ENCODE measurements around the gene USPL1. TPM values are rescaled to one million over a fixed set of nuclear protein-coding genes. Genes with fewer than 3 reads are reported as not detected.
A peak's percentile ranks its signal among the peaks of the same experiment; 100 is the strongest.

USPL1 gene
- total RNA-seq, result 10 to 100 TPM; 14.2 to 18.4 (median 15.6) TPM

DNA sequence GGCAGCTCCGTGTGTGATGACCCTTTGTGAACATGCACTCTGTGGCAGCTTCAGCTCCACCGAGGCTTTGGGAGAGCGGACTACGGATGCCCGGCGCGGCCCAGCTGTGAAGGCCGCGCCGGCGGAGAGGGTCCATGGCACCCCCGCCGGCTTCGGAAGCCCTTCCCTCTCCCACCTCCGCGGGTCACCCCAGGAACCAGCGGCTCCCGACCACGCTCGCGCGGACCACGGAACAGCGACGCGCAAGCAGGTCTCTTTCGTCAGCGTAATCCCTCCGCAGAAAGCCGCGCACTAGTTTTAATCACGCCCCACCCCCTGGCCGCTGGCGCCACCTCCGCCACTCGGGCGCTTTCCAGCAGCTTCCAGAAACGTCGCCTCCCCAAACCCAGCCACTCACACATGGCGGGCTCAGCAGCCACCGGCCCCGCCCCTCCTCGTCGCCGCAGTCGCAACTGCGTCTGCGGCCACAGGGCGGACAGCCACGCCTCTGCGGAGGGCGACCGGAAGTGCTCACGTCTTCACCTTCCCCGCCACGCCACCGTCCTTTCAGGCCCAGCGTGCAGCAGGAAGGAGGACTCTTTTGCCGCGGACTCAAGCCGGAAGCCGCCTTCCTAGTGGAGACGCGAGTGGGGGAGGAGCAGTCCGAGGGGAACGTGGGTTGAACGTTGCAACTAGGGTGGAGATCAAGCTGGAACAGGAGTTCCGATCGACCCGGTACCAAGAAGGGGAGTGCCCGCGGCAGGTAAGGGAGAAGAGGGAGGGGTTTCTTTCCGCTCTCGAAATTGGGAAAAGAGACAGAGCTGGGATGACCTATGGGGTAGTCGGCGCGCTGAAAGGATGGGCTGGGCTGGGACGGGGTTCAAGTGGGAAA, at the start of gene USPL1:
Gene USPL1, plus strand, starts transcription at position 606 of the 871 bp plus-strand sequence. CDS start 3,221 bp downstream, outside the sequence.
- peaks cover 0 to 9% of the 10 kb centered on the region in 2 donors for H3K36me3 ChIP-seq
- intact Hi-C loops (cut with DNase I; ENCODE audit: low total_unique reads), result loop anchor here (1.0 to 5.0 kb wide), 9 partner anchors 57 to 768 kb away; partner anchors contain the start of genes HSPH1, KATNAL1 and UBE2L5
- H3K9me3 ChIP-seq, result no peaks in the 10 kb centered on the region
- DNase-seq (peak; percentile 96 to 98), ATAC-seq (peak; percentile 84 to 87)
- peaks cover 33 to 40% of the 10 kb centered on the region in 2 donors for H3K4me1 ChIP-seq
- H3K4me3 ChIP-seq, result peak within 1 kb of the TSS; percentile 81 to 91 (median 86)
- H3K27ac ChIP-seq, result peak within 1 kb of the TSS; percentile 91 to 100 (median 98)
- in situ Hi-C loops (cut with MboI; ENCODE audit: low sequenced_read_pairs in 4 of 4), result loop anchor here (10.0 to 25.0 kb wide), 4 partner anchors 153 to 773 kb away; partner anchors contain the start of genes HMGB1 (in 4 of the 4) and HSPH1 (in 1 of the 4)
- no peaks in the 10 kb centered on the region for H3K27me3 ChIP-seq
- TF ChIP-seq, protein P1, sequence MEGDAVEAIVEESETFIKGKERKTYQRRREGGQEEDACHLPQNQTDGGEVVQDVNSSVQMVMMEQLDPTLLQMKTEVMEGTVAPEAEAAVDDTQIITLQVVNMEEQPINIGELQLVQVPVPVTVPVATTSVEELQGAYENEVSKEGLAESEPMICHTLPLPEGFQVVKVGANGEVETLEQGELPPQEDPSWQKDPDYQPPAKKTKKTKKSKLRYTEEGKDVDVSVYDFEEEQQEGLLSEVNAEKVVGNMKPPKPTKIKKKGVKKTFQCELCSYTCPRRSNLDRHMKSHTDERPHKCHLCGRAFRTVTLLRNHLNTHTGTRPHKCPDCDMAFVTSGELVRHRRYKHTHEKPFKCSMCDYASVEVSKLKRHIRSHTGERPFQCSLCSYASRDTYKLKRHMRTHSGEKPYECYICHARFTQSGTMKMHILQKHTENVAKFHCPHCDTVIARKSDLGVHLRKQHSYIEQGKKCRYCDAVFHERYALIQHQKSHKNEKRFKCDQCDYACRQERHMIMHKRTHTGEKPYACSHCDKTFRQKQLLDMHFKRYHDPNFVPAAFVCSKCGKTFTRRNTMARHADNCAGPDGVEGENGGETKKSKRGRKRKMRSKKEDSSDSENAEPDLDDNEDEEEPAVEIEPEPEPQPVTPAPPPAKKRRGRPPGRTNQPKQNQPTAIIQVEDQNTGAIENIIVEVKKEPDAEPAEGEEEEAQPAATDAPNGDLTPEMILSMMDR (IDR thresholded peaks at IDR 0.05 in 4 of 5, conservative IDR thresholded peaks at IDR 0.05 in 1 of 5), result peak; percentile 34 to 63 (median 51)
- TF ChIP-seq POLR2A (IDR thresholded peaks at IDR 0.05), result peak; percentile 93 to 96

DNA sequence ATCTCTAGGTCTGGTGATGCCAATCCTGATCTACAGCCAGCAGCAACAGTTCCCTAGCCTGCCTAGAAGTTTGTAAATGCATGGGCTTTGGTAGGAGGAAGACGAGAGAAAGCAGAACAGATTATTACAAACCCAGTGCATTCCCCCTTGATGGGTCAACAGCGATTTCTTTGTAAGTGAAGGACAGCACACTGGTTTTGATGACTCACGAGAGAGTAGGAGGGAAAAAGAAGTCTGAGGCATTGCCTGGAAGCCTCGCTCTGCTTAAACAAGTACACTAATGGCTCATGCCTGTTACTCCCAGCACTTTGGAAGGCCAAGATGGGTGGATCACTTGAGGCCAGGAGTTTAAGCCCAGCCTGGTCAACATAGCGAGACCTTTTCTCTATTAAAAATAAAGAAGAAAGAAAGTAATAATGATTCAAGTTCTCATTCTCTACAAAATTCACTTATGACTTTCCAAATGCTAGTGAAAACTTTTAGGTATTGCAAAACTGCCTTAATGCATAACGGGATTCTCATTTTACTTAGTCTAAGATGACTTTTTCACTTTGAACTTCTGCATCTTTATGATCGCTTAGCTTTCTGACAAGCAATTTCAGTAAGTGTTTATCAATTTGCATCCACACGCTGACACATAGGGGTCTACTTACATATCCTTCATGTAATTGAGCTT, 47.7 kb upstream of the USPL1 start:
- Histone ChIP-seq H3K27ac (no peak overlapping the region), H3K36me3 (no peaks in the 10 kb centered on the region), H3K9me3 (no peaks in the 10 kb centered on the region), H3K27me3 (no peaks in the 10 kb centered on the region), H3K4me1 (no peaks in the 10 kb centered on the region), H3K4me3 (no peak overlapping the region)
- in situ Hi-C loops (cut with MboI; ENCODE audit: low sequenced_read_pairs in 4 of 4) (no loop called here), intact Hi-C loops (cut with DNase I; ENCODE audit: low total_unique reads) (no loop called here)
- ATAC-seq (peak; percentile 62 to 70), DNase-seq (peak in 1 of 2 donors; percentile 17)
- TF ChIP-seq, protein P1 (IDR thresholded peaks at IDR 0.05 in 4 of 5, conservative IDR thresholded peaks at IDR 0.05 in 1 of 5), result no peak
- TF ChIP-seq POLR2A (IDR thresholded peaks at IDR 0.05), result no peak

DNA sequence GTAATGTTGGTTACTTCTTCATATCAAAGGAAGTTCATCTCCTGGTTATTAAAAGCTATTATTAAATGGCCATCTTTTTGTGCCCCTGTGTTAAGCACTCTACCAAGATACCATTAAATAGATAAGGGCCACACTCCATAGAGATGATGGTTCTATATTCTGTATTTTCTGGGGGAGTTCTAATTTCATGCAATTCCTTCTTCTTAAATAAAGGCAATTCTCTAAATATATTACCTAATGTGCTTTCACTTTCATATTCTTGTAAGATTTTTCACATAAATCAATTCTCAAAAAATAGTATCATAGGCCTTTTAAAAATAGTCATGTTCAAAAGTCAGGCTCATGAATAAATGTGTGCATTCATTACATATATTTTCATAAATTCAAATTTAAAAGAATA, 47.0 kb upstream of the USPL1 start:
- Histone ChIP-seq H3K27ac (no peak overlapping the region), H3K4me1 (no peaks in the 10 kb centered on the region), H3K36me3 (no peaks in the 10 kb centered on the region), H3K9me3 (no peaks in the 10 kb centered on the region), H3K27me3 (no peaks in the 10 kb centered on the region), H3K4me3 (no peak overlapping the region)
- TF ChIP-seq POLR2A (IDR thresholded peaks at IDR 0.05), result no peak
- TF ChIP-seq, protein P1 (IDR thresholded peaks at IDR 0.05 in 4 of 5, conservative IDR thresholded peaks at IDR 0.05 in 1 of 5), result no peak
- ATAC-seq (no peak), DNase-seq (no peak)
- intact Hi-C loops (cut with DNase I; ENCODE audit: low total_unique reads), result no loop called here
- in situ Hi-C loops (cut with MboI; ENCODE audit: low sequenced_read_pairs in 4 of 4), result no loop called here

DNA sequence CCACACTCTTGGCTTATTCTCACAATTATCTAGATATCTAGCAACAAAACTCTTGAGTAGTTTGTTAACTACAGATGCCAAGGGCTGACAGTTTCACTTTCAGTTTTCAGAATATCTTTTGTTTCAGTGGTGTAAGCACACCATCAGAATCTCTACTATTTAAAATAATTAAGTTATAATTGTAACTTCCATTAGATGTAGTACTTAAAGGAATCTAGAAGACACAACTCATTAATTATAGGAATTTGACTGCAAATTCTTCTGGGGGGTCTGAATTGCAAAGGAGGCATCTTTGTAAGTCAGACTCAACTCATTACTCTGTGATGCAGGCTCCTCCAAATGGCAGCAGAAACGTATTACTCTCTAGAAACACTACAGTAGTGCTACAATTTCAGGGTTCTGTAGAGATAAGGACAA, 44.9 kb upstream of the USPL1 start:
- no peaks in the 10 kb centered on the region for H3K9me3 ChIP-seq
- ATAC-seq (peak in 1 of 2 donors; percentile 61), DNase-seq (no peak)
- intact Hi-C loops (cut with DNase I; ENCODE audit: low total_unique reads) (no loop called here), in situ Hi-C loops (cut with MboI; ENCODE audit: low sequenced_read_pairs in 4 of 4) (no loop called here)
- H3K4me3 ChIP-seq, result peak overlapping the region; percentile 12 to 44 (median 30)
- no peaks in the 10 kb centered on the region for H3K4me1 ChIP-seq
- H3K27me3 ChIP-seq, result no peaks in the 10 kb centered on the region
- H3K27ac ChIP-seq, result peak overlapping the region in 3 of 4 donors; percentile 14 to 55 (median 38)
- no peaks in the 10 kb centered on the region for H3K36me3 ChIP-seq
- TF ChIP-seq POLR2A (IDR thresholded peaks at IDR 0.05), result no peak
- TF ChIP-seq, protein P1 (IDR thresholded peaks at IDR 0.05 in 4 of 5, conservative IDR thresholded peaks at IDR 0.05 in 1 of 5), result peak in 1 of 5 experiments; percentile 5
